Measurements from ENCODE around the gene LMF1. TPM values are rescaled to one million over a fixed set of nuclear protein-coding genes. Genes with fewer than 3 reads are reported as not detected.

LMF1 gene
- total RNA-seq, 1 donor from 2014 or later: 19.0 TPM

DNA sequence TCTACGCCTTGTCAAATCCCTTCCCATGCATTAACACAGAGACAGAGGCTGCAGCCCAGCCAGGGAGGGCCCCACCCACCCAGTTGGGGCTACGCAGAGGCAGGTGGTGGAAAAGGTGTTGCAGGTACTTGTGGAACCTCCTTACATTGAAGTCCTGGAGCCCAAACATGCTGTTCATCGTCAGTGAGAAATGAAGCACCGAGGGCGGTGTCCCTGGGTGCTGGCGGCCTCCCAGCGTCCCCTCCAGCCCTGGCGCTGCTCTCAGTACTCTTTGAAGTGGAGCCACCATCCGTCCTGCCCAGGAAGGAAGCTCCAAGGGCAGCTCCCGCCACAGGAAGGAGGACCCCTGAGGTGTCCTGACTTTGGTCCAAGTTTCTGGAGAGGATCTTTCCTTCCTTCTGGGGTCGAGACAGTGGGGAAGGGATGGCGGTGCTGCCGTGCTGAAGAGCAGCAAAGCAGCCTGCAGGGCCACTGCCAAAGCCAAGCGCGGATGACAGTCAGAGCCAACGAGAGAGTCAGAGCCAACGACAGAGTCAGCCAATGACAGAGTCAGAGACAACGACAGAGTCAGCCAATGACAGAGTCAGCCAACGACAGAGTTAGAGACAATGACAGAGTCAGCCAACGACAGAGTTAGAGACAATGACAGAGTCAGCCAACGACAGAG is 23.4 kb downstream of the LMF1 start:
- H3K27ac ChIP-seq: no peak overlapping the region
- TF ChIP-seq, protein P1, sequence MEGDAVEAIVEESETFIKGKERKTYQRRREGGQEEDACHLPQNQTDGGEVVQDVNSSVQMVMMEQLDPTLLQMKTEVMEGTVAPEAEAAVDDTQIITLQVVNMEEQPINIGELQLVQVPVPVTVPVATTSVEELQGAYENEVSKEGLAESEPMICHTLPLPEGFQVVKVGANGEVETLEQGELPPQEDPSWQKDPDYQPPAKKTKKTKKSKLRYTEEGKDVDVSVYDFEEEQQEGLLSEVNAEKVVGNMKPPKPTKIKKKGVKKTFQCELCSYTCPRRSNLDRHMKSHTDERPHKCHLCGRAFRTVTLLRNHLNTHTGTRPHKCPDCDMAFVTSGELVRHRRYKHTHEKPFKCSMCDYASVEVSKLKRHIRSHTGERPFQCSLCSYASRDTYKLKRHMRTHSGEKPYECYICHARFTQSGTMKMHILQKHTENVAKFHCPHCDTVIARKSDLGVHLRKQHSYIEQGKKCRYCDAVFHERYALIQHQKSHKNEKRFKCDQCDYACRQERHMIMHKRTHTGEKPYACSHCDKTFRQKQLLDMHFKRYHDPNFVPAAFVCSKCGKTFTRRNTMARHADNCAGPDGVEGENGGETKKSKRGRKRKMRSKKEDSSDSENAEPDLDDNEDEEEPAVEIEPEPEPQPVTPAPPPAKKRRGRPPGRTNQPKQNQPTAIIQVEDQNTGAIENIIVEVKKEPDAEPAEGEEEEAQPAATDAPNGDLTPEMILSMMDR (IDR thresholded peaks at IDR 0.05): no peak
- ATAC-seq (no peak), DNase-seq (no peak)
- H3K4me1 ChIP-seq: no peaks in the 10 kb centered on the region
- no peaks in the 10 kb centered on the region for H3K27me3 ChIP-seq
- no peaks in the 10 kb centered on the region for H3K9me3 ChIP-seq
- H3K36me3 ChIP-seq: peaks cover 22% of the 10 kb centered on the region
- no peak overlapping the region for H3K4me3 ChIP-seq
- intact Hi-C loops (cut with DNase I): no loop called here

DNA sequence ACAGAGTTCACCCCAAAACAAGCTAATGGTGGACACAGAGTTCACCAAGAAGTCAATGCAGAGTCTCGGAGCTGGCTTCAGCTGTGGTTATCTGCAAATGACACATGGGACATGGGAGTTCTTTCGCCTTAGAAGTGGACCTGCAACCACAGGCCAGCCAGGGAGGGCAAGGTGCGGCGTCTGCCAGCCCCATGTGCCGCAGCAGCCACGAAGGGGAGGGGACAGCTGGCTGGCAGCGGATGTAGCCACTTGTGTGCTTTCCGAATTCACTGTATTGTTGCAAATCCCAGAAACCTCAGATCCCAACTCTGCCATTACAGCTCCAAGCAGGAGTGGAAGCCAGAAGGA is 24.8 kb downstream of the LMF1 start:
- intact Hi-C loops (cut with DNase I): no loop called here

DNA sequence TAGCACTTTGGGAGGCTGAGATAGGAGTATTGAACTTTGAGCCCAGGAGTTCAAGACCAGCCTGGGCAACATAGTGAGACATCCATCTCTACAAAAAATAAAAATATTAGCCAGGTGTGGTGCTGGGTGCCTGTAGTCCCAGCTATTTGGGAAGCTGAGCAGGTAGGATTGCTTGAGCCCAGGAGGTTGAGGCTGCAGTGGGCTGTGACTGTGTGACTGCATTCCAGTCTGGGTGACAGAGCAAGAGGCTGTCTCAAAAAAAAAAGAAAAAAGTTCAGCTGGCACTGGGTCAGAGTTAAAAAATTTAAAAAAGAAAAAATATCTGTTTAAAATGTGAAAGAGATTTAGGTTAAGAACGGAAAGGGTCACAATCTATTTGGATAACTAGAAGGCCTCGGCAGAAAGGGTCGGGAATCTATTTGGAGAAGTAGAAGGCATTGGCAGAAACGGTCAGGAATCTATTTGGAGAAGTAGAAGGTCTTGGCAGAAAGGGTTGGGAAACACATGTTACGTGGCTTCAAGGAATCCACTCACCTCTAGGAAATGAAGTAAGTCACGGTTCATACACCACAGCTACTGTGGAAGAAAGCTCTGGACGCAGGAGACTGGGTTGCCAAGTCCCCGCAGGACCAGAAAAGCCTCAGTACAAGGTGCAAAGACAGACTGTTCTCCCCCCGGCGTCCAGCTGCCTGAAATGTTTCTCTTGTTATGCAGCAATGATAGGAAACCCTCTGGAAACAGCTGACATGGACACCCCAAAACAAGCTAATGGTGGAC is 25.3 kb downstream of the LMF1 start:
- Histone ChIP-seq H3K36me3 (peaks cover 10% of the 10 kb centered on the region), H3K9me3 (peaks cover 9% of the 10 kb centered on the region), H3K27ac (no peak overlapping the region), H3K4me1 (no peaks in the 10 kb centered on the region), H3K27me3 (no peaks in the 10 kb centered on the region), H3K4me3 (no peak overlapping the region)
- intact Hi-C loops (cut with DNase I): no loop called here
- no peak for DNase-seq
- ATAC-seq: no peak
- TF ChIP-seq, protein P1 (IDR thresholded peaks at IDR 0.05): no peak

More for the DNA sequence above, 24.8 kb downstream of the LMF1 start:
- ATAC-seq (no peak), DNase-seq (no peak)
- H3K36me3 ChIP-seq: peaks cover 10% of the 10 kb centered on the region
- TF ChIP-seq, protein P1 (IDR thresholded peaks at IDR 0.05): no peak
- H3K4me3 ChIP-seq: no peak overlapping the region
- peaks cover 9% of the 10 kb centered on the region for H3K9me3 ChIP-seq
- H3K27me3 ChIP-seq: no peaks in the 10 kb centered on the region
- no peaks in the 10 kb centered on the region for H3K4me1 ChIP-seq
- no peak overlapping the region for H3K27ac ChIP-seq

DNA sequence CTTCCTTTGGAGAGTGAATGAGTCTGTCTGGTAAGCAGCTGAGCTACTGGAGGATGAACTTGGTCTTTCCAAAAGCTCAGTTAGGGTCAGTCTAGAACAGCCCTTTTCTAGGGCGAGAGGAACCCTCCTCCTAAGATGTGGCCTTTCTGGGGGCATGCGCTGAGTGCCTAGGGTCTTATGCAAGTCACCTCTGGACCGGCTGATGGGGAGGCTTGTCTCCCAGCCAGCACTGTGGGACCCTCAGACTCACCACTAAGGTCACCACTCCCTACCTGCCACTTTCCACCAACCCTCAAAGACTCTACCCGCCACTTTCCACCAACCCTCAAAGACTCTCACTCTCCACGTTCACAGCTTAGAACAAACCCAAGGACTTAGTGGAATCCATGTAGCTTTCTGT is 26.8 kb downstream of the LMF1 start:
- peaks cover 9% of the 10 kb centered on the region for H3K9me3 ChIP-seq
- H3K27ac ChIP-seq: no peak overlapping the region
- TF ChIP-seq, protein P1 (IDR thresholded peaks at IDR 0.05): no peak
- no peaks in the 10 kb centered on the region for H3K27me3 ChIP-seq
- H3K36me3 ChIP-seq: peaks cover 10% of the 10 kb centered on the region
- no peaks in the 10 kb centered on the region for H3K4me1 ChIP-seq
- H3K4me3 ChIP-seq: no peak overlapping the region
- no peak for DNase-seq
- intact Hi-C loops (cut with DNase I): no loop called here
- ATAC-seq: no peak

DNA sequence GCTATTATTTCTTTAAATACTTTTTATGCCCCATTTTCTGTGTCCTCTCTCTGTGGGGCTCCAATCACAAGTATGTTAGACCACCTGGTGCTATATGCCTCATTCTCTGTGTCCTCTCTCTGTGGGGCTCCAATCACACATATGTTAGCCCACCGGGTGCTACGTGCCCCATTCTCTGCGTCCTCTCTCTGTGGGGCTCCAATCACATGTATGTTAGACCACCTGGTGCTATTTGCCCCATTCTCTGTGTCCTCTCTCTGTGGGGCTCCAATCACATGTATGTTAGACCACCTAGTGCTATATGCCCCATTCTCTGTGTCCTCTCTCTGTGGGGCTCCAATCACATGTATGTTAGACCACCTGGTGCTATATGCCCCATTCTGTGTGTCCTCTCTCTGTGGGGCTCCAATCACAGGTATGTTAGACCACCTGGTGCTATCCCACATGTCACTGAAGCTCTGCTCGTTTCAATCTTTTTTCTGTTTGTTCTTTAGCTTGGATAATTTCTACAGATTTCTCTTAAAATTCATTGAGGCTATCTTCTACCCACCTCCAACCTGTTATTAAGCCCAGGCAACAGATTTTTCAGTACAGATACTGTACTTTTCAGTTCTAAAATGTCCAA is 28.2 kb downstream of the LMF1 start:
- H3K36me3 ChIP-seq: peaks cover 10% of the 10 kb centered on the region
- H3K27ac ChIP-seq: no peak overlapping the region
- H3K27me3 ChIP-seq: no peaks in the 10 kb centered on the region
- TF ChIP-seq, protein P1 (IDR thresholded peaks at IDR 0.05): no peak
- no peak for ATAC-seq
- DNase-seq: no peak
- peaks cover 9% of the 10 kb centered on the region for H3K9me3 ChIP-seq
- intact Hi-C loops (cut with DNase I): no loop called here
- H3K4me3 ChIP-seq: no peak overlapping the region
- no peaks in the 10 kb centered on the region for H3K4me1 ChIP-seq

Measured in upper lobe of right lung (tissue), 1 donor.